HepG2 (cell line): ENCODE data around the gene ZC3H18. TPM values are rescaled to one million over a fixed set of nuclear protein-coding genes. Genes with fewer than 3 reads are reported as not detected.

Source experiments
- ATF7-NPFF ChIP-seq: sonication (generic); formaldehyde crosslinking; IDR thresholded peaks from 2 replicates; pipeline ENCODE4 v1.8.1; 2023; ENCODE audit warnings: mild to moderate bottlenecking, low read depth, missing genetic modification reagents, moderate library complexity
- BRF2 ChIP-seq: sonication (generic); formaldehyde crosslinking; IDR thresholded peaks from 2 replicates; pipeline ENCODE4 v1.8.1; 2022; ENCODE audit warnings: mild to moderate bottlenecking, missing genetic modification reagents
- DZIP1 ChIP-seq: sonication (generic); formaldehyde crosslinking; IDR thresholded peaks from 2 replicates; pipeline ENCODE4 v1.5.0; 2020; ENCODE audit warnings: mild to moderate bottlenecking, missing genetic modification reagents
- HIC2 ChIP-seq: sonication (generic); formaldehyde crosslinking; IDR thresholded peaks from 2 replicates; pipeline ENCODE4 v1.9.0; 2022; ENCODE audit warnings: low read depth, missing genetic modification reagents
- MLX ChIP-seq: IDR thresholded peaks from 2 replicates; pipeline ENCODE4 v1.6.1; 2016
- SKIL ChIP-seq: sonication (generic); formaldehyde crosslinking; IDR thresholded peaks from 2 replicates; pipeline ENCODE4 v1.8.0; 2022; ENCODE audit warnings: missing genetic modification reagents, mild to moderate bottlenecking, moderate library complexity, borderline replicate concordance
- TMF1 ChIP-seq: sonication (generic); formaldehyde crosslinking; IDR thresholded peaks from 2 replicates; pipeline ENCODE4 v1.8.1; 2022; ENCODE audit warnings: low read depth, missing genetic modification reagents
- TRAFD1 ChIP-seq: sonication (generic); formaldehyde crosslinking; IDR thresholded peaks from 2 replicates; pipeline ENCODE4 v1.5.1; 2020; ENCODE audit warnings: missing genetic modification reagents, mild to moderate bottlenecking, borderline replicate concordance
- ZC3H13 ChIP-seq: sonication (generic); formaldehyde crosslinking; IDR thresholded peaks from 2 replicates; pipeline ENCODE4 v1.8.1; 2023; ENCODE audit warnings: mild to moderate bottlenecking, missing genetic modification reagents, moderate library complexity
- ZNF205 ChIP-seq: IDR thresholded peaks from 2 replicates; pipeline ENCODE4 v1.6.1; 2018; ENCODE audit warnings: missing biosample characterization, missing genetic modification reagents
- ZNF709 ChIP-seq: sonication (generic); formaldehyde crosslinking; IDR thresholded peaks from 2 replicates; pipeline ENCODE4 v1.5.0; 2020; ENCODE audit warnings: mild to moderate bottlenecking, missing genetic modification reagents
- ZNF746 ChIP-seq: sonication (generic); formaldehyde crosslinking; IDR thresholded peaks from 2 replicates; pipeline ENCODE4 v1.8.0; 2022; ENCODE audit warnings: mild to moderate bottlenecking, missing genetic modification reagents
- ZNF770 ChIP-seq: sonication (generic); formaldehyde crosslinking; IDR thresholded peaks from 2 replicates; pipeline ENCODE4 v1.5.0; 2020; ENCODE audit warnings: mild to moderate bottlenecking, missing genetic modification reagents
- polyA plus RNA-seq, 8 experiments: library from polyadenylated mRNA; depleted of rRNA in 3 of 8; stranded (reverse) in 7 of 8; unstranded in 1 of 8; fragments of >200 nt; fragmentation: Illumina TruSeq in 4 of 8; extraction: Trizol in 4 of 8; gene quantifications; 2 replicates each; pipeline versions ENCODE4 v1.2.1 to v1.2.3, GENCODE V29; 2011 to 2016; ENCODE audit warnings: low read depth in 4 of 8, missing spikeins in 1 of 8, mixed read lengths in 1 of 8; ENCODE audit not compliant: insufficient read depth in 1 of 8
- total RNA-seq, 5 experiments: library from RNA; depleted of rRNA; stranded (reverse); fragments of >200 nt; fragmentation: Illumina TruSeq; extraction: Trizol; gene quantifications; 2 replicates each; pipeline ENCODE4 v1.2.3, GENCODE V29; 2016; ENCODE audit warnings: low read depth in 1 of 5
- TF ChIP-seq, protein P1 (sequence below): IDR thresholded peaks from 2 replicates; pipeline ENCODE4 v1.6.1; 2016; ENCODE audit warnings: missing genetic modification reagents, missing compliant biosample characterization

The ZC3H18 gene
- total and polyA plus RNA-seq, 2 of the 13 experiments (the other 11 are each of a cell fraction or from before 2014, with no cell fraction given): 11.2 to 27.4 TPM

DNA sequence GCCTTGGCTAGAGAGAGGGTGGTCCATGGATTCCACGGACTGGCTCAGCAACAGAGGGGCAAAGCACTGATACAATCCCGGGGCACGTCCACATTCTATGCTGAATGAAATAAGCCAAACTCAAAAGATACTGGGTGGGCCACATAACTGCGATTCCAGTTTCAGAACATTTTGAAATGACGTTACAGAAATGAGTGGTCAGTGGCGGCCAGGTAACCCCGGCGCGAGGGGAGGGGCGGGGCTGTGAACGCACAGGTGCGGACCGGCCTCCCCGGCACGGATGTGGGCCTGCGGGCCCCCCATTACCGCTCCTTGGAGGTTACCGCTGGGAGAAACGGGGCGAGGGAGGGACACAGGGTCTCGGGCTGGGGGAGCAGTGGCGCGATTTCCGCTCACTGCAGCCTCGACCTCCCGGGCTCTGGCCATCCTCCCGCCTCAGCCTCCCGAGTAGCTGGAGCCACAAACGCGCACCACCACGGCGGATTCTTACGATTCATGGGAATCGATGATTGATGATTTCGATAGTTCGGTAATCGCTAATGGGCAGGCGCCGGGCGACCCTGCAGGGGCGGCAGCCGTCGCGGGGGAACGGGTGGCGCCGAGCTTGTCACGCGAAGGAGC lies 92.1 kb downstream of the ZC3H18 start (continued):
- TF ChIP-seq TMF1 (0 out of 2 replicates have a peak, but pooled peaks have one; percentile 17), ZNF709 (CRISPR knock-in tag) (0 out of 2 replicates have a peak, but pooled peaks have one; percentile 5), DZIP1 (CRISPR knock-in tag) (peak; percentile 68; the same call in 1 of the 2 replicates), ZNF746 (0 out of 2 replicates have a peak, but pooled peaks have one; percentile 34), ZNF205 (CRISPR knock-in tag) (0 out of 2 replicates have a peak, but pooled peaks have one; percentile 4), ZC3H13 (CRISPR knock-in tag) (no peak; the same call in 1 of the 2 replicates), ATF7-NPFF (CRISPR knock-in tag) (no peak), MLX (CRISPR knock-in tag) (no peak), ZNF770 (peak; percentile 99), SKIL (CRISPR knock-in tag) (0 out of 2 replicates have a peak, but pooled peaks have one; percentile 11), TRAFD1 (CRISPR knock-in tag) (0 out of 2 replicates have a peak, but pooled peaks have one; percentile 75), BRF2 (no peak), HIC2 (CRISPR knock-in tag) (no peak; the same call in 1 of the 2 replicates)
- TF ChIP-seq, protein P1, sequence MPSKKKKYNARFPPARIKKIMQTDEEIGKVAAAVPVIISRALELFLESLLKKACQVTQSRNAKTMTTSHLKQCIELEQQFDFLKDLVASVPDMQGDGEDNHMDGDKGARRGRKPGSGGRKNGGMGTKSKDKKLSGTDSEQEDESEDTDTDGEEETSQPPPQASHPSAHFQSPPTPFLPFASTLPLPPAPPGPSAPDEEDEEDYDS (CRISPR knock-in tag): no peak
